Endothelial cell (in vitro differentiated cells): ENCODE measurements around the gene SEPTIN5. TPM values are rescaled to one million over a fixed set of nuclear protein-coding genes. Genes with fewer than 3 reads are reported as not detected.

Experiments used
- DNase-seq: peaks from one replicate; pipeline ENCODE4 v3.0.0; 2021; ENCODE audit warnings: low spot score
- H3K27ac Mint-ChIP-seq: one replicate; pipeline ENCODE4 v1.8.0; 2021; ENCODE audit warnings: mixed read lengths, inconsistent platforms; ENCODE audit not compliant: unreplicated experiment
- H3K27me3 Mint-ChIP-seq: one replicate; pipeline ENCODE4 v1.8.0; 2021; ENCODE audit warnings: mild to moderate bottlenecking, moderate library complexity, mixed read lengths, inconsistent platforms; ENCODE audit not compliant: unreplicated experiment
- H3K36me3 Mint-ChIP-seq: one replicate; pipeline ENCODE4 v1.8.0; 2021; ENCODE audit warnings: mild to moderate bottlenecking, low read depth, mixed read lengths, inconsistent platforms; ENCODE audit not compliant: unreplicated experiment
- H3K4me1 Mint-ChIP-seq: one replicate; pipeline ENCODE4 v1.8.0; 2021; ENCODE audit warnings: mild to moderate bottlenecking, mixed read lengths, inconsistent platforms; ENCODE audit not compliant: unreplicated experiment
- H3K4me3 Mint-ChIP-seq: one replicate; pipeline ENCODE4 v1.8.0; 2021; ENCODE audit warnings: mild to moderate bottlenecking, mixed read lengths, inconsistent platforms; ENCODE audit not compliant: unreplicated experiment
- H3K9me3 Mint-ChIP-seq: one replicate; pipeline ENCODE4 v1.8.0; 2021; ENCODE audit warnings: mixed read lengths, inconsistent platforms; ENCODE audit not compliant: unreplicated experiment
- total RNA-seq: library from RNA; stranded (reverse); fragmentation: NEBNext Ultra II Directional; extraction: Animal tissue kit (Norgen Biotek cat#: 25700); gene quantifications from one replicate; pipeline ENCODE4 v1.2.1, GENCODE V29; 2021; ENCODE audit not compliant: unreplicated experiment
- TF ChIP-seq, protein P1 (sequence below): fragments of 200-600 bp; sonication (generic); IDR thresholded peaks from one replicate; pipeline ENCODE4 v1.5.0; 2021; ENCODE audit warnings: antibody characterized with exemption; ENCODE audit not compliant: unreplicated experiment

The SEPTIN5 gene
- total RNA-seq, 1 donor from 2014 or later = 2.3 TPM

- no peak for DNase-seq
- no peak overlapping the region for H3K27ac Mint-ChIP-seq
- peaks cover 10% of the 10 kb centered on the region for H3K27me3 Mint-ChIP-seq
- H3K4me3 Mint-ChIP-seq = no peak overlapping the region
- TF ChIP-seq, protein P1, sequence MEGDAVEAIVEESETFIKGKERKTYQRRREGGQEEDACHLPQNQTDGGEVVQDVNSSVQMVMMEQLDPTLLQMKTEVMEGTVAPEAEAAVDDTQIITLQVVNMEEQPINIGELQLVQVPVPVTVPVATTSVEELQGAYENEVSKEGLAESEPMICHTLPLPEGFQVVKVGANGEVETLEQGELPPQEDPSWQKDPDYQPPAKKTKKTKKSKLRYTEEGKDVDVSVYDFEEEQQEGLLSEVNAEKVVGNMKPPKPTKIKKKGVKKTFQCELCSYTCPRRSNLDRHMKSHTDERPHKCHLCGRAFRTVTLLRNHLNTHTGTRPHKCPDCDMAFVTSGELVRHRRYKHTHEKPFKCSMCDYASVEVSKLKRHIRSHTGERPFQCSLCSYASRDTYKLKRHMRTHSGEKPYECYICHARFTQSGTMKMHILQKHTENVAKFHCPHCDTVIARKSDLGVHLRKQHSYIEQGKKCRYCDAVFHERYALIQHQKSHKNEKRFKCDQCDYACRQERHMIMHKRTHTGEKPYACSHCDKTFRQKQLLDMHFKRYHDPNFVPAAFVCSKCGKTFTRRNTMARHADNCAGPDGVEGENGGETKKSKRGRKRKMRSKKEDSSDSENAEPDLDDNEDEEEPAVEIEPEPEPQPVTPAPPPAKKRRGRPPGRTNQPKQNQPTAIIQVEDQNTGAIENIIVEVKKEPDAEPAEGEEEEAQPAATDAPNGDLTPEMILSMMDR = no peak
- H3K9me3 Mint-ChIP-seq = no peaks in the 10 kb centered on the region
- H3K36me3 Mint-ChIP-seq = peaks cover 4% of the 10 kb centered on the region
- peaks cover 8% of the 10 kb centered on the region for H3K4me1 Mint-ChIP-seq
Measured at GRCh38 chr22:19667872-19668740, 46.2 kb upstream of the SEPTIN5 start.

GRCh38 chr22:19668748-19669147, 45.6 kb upstream of the SEPTIN5 start:
- Mint-ChIP-seq H3K27ac (no peak overlapping the region), H3K36me3 (peaks cover 4% of the 10 kb centered on the region), H3K4me3 (no peak overlapping the region), H3K27me3 (peaks cover 10% of the 10 kb centered on the region), H3K9me3 (no peaks in the 10 kb centered on the region), H3K4me1 (peaks cover 6% of the 10 kb centered on the region)
- TF ChIP-seq, protein P1 = no peak
- no peak for DNase-seq

DNA sequence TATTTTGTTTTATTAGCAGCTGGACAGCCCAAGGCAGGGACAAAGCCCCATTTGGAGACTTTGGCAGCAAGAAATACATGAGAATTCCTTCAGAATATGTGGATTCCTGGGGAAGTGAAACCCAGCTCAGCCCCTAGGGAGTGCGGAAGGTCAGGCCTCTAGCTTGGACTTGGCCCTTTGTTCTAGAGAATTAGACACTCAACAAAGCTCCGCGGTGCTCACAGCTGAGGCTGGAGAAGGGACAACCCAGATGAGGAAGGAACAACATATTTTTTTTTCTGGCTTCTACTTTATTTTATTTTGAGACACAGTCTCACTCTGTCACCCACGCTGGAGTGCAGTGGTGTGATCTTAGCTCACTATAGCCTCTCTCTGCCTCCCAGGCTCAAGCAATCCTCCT, 44.7 kb upstream of the SEPTIN5 start:
- peaks cover 4% of the 10 kb centered on the region for H3K36me3 Mint-ChIP-seq
- peaks cover 3% of the 10 kb centered on the region for H3K4me1 Mint-ChIP-seq
- TF ChIP-seq, protein P1 = no peak
- DNase-seq = no peak
- no peak overlapping the region for H3K27ac Mint-ChIP-seq
- peaks cover 7% of the 10 kb centered on the region for H3K27me3 Mint-ChIP-seq
- H3K9me3 Mint-ChIP-seq = no peaks in the 10 kb centered on the region
- no peak overlapping the region for H3K4me3 Mint-ChIP-seq

- Mint-ChIP-seq H3K4me3 (no peak overlapping the region), H3K27me3 (peaks cover 6% of the 10 kb centered on the region), H3K9me3 (no peaks in the 10 kb centered on the region), H3K36me3 (peaks cover 4% of the 10 kb centered on the region), H3K4me1 (peaks cover 3% of the 10 kb centered on the region), H3K27ac (no peak overlapping the region)
- TF ChIP-seq, protein P1 = no peak
- DNase-seq = no peak
Measured at GRCh38 chr22:19671316-19671715, 43.0 kb upstream of the SEPTIN5 start.

DNA sequence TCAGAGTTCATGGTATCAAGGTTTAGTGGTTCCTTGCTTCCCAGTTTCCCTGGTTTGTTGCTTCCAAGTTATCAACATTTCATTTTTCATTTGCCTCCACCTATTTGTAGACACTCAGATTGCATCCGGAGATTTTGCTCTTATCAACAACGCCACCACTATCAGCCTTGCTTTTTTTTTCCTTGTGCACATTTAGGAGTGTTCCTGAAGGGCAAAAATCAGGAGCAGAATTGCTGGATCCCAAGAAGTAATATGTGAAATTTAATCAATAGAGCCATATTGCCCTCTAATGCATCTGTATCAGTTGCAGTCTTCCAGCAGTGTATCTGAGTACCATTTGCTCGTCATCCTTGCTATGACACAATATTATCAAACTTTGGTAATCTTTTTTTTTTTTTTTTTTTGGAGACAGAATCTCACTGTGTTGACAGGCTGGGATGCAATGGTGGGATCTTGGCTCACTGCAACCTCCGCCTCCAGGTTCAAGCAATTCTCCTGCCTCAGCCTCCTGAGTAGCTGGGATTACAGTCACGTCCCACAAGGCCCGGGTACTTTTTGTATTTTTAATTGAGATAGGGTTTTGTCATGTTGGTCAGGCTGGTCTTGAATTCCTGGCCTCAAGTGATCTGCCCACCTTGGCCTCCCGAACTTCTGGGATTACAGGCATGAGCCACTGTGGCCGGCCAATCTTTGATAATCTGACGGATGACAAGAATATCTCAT, 42.1 kb upstream of the SEPTIN5 start:
- Mint-ChIP-seq H3K9me3 (no peaks in the 10 kb centered on the region), H3K36me3 (peaks cover 4% of the 10 kb centered on the region), H3K27ac (no peak overlapping the region), H3K27me3 (peaks cover 4% of the 10 kb centered on the region), H3K4me1 (no peaks in the 10 kb centered on the region), H3K4me3 (no peak overlapping the region)
- DNase-seq = no peak
- TF ChIP-seq, protein P1 = no peak
